BJ (cell line): ENCODE measurements around the gene PKDCC. TPM values are rescaled to one million over a fixed set of nuclear protein-coding genes. Genes with fewer than 3 reads are reported as not detected.

ENCODE experiments used
- CTCF ChIA-PET: fragments of 350-600 bp; formaldehyde crosslinking; extraction: SDS; loops from one replicate; lab custom pipeline; 2021; ENCODE audit warnings: antibody characterized with exemption, inconsistent platforms; lab: Yijun Ruan, JAX
- POLR2A ChIA-PET: fragments of 300-600 bp; sonication (Branson Sonifier 250); formaldehyde crosslinking; extraction: SDS; loops from one replicate; lab custom pipeline; 2021; ENCODE audit warnings: antibody characterized with exemption; lab: Charles Lee
- DNase-seq: peaks from one replicate; pipeline ENCODE4 v3.0.0-alpha.2; 2011; ENCODE audit warnings: low read depth
- H3K27me3 ChIP-seq: 2 replicates; pipeline ENCODE4 v1.6.0; 2011; ENCODE audit warnings: low read length; ENCODE audit not compliant: control insufficient read depth, insufficient read depth
- H3K36me3 ChIP-seq: 2 replicates; pipeline ENCODE4 v1.5.1; 2011; ENCODE audit warnings: low read length; ENCODE audit not compliant: control insufficient read depth, insufficient read depth
- H3K4me3 ChIP-seq: 2 replicates; pipeline ENCODE4 v1.5.1; 2011; ENCODE audit warnings: low read depth, mild to moderate bottlenecking, control low read depth, low read length
- polyA plus RNA-seq: library from polyadenylated mRNA; depleted of rRNA; stranded (reverse); fragments of >200 nt; gene quantifications from 2 replicates; pipeline ENCODE4 v1.2.3, GENCODE V29; 2011
- TF ChIP-seq, protein P1 (sequence below): IDR thresholded peaks from 2 replicates; pipeline ENCODE4 v1.5.1; 2011; ENCODE audit warnings: low read depth, mild to moderate bottlenecking, control low read depth, inconsistent platforms, low read length, moderate library complexity; ENCODE audit not compliant: insufficient read depth

The PKDCC gene
- polyA plus RNA-seq, 1 experiment, result 6.6 TPM

DNA sequence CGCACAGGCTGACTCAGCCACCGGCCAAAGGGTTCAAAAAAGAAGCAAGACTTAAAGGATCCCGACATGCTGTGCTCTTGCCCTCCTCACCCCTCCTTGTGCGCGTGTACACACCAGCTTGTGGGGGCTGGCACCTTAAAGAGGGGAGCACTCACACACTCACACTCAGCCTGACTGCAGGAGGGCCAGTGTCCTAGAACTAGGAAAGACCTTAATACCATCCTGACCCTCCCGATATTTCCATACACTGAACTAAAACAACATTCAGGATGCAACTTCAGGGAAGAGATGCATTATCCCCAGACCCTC, 5.6 kb downstream of the PKDCC start:
- POLR2A ChIA-PET, result no interaction called here
- H3K27me3 ChIP-seq, result no peaks in the 10 kb centered on the region
- DNase-seq, result no peak
- TF ChIP-seq, protein P1, sequence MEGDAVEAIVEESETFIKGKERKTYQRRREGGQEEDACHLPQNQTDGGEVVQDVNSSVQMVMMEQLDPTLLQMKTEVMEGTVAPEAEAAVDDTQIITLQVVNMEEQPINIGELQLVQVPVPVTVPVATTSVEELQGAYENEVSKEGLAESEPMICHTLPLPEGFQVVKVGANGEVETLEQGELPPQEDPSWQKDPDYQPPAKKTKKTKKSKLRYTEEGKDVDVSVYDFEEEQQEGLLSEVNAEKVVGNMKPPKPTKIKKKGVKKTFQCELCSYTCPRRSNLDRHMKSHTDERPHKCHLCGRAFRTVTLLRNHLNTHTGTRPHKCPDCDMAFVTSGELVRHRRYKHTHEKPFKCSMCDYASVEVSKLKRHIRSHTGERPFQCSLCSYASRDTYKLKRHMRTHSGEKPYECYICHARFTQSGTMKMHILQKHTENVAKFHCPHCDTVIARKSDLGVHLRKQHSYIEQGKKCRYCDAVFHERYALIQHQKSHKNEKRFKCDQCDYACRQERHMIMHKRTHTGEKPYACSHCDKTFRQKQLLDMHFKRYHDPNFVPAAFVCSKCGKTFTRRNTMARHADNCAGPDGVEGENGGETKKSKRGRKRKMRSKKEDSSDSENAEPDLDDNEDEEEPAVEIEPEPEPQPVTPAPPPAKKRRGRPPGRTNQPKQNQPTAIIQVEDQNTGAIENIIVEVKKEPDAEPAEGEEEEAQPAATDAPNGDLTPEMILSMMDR, result no peak
- CTCF ChIA-PET, result no interaction called here
- H3K4me3 ChIP-seq, result no peak overlapping the region
- H3K36me3 ChIP-seq, result peaks cover 3% of the 10 kb centered on the region; the same call in 1 of the 2 replicates

DNA sequence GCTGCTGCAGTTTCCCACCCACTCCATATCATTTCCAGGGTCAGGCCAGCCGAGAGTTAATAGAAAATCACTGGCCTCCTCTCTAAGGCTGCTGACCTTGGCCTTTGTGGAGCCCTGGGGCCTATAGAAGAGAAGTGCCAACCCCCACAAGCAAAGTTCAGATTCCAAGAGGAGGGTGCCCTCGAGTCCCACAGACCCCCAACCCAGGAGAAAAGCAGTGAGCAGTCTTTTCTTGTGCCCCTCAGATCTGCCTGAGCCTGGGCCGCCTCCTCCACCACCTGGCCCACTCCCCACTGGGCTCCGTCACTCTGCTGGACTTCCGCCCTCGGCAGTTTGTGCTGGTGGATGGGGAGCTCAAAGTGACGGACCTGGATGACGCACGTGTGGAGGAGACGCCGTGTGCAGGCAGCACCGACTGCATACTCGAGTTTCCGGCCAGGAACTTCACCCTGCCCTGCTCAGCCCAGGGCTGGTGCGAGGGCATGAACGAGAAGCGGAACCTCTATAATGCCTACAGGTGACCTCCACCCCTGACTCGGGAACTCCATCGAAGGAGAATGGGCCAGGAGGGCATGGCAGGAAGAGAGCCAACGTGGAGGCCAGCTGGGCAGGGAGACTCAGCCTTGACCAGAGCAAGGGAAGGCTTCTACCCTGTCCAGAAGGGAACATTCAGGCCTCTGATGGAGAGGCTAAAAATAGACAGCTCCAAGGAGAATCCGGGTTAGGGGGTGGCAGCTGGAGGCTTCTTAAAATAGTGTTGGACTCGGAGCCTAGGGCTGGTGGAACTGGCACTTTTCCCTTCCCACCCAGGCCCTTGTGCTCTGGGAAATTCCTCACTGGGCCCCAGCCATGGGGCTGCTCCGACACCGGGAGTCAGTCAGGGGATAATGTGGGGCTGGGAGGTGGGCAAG, 6.2 kb downstream of the PKDCC start:
- TF ChIP-seq, protein P1, result no peak
- ChIA-PET CTCF (interaction anchor here (0.8 to 1.0 kb wide), 2 partner anchors 32 to 129 kb away, joined by 3 read pairs; no protein-coding TSS in a partner anchor), POLR2A (no interaction called here)
- no peak for DNase-seq
- H3K4me3 ChIP-seq, result no peak overlapping the region
- peaks cover 3% of the 10 kb centered on the region; the same call in 1 of the 2 replicates for H3K36me3 ChIP-seq
- H3K27me3 ChIP-seq, result no peaks in the 10 kb centered on the region

DNA sequence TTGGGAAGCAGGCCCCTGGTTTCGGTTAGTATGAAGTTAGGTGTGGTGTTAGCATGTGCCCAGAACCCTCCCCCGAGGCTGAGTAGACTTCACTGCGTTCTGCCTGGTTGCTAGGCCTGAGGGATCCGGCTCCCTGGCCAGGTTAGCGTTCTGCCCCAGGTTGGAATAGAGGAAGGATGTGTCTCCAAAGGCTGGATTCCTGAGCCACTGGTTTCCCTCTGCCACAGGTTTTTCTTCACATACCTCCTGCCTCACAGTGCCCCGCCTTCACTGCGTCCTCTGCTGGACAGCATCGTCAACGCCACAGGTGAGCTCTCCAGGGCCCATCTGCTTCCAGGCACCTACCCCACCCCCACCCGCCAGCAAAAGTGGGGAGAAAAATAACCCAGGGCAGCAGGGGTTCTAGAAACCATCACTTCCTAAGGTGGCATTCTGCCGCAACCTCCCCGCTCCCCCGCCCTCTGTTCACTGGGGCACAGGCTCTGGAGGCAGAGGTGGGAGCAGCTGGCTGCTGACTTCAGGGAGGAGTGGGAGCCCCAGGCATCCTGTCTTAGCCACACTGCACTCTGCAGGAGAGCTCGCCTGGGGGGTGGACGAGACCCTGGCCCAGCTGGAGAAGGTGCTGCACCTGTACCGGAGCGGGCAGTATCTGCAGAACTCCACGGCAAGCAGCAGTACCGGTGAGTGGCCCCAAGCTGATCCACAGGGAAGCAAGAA, 7.1 kb downstream of the PKDCC start:
- TF ChIP-seq, protein P1, result no peak
- Histone ChIP-seq H3K36me3 (peaks cover 3% of the 10 kb centered on the region; the same call in 1 of the 2 replicates), H3K27me3 (no peaks in the 10 kb centered on the region), H3K4me3 (no peak overlapping the region)
- no peak for DNase-seq
- POLR2A ChIA-PET, result no interaction called here
- CTCF ChIA-PET, result interaction anchor here (0.8 to 1.6 kb wide), 4 partner anchors 10 to 184 kb away, joined by 3 read pairs; no protein-coding TSS in a partner anchor

DNA sequence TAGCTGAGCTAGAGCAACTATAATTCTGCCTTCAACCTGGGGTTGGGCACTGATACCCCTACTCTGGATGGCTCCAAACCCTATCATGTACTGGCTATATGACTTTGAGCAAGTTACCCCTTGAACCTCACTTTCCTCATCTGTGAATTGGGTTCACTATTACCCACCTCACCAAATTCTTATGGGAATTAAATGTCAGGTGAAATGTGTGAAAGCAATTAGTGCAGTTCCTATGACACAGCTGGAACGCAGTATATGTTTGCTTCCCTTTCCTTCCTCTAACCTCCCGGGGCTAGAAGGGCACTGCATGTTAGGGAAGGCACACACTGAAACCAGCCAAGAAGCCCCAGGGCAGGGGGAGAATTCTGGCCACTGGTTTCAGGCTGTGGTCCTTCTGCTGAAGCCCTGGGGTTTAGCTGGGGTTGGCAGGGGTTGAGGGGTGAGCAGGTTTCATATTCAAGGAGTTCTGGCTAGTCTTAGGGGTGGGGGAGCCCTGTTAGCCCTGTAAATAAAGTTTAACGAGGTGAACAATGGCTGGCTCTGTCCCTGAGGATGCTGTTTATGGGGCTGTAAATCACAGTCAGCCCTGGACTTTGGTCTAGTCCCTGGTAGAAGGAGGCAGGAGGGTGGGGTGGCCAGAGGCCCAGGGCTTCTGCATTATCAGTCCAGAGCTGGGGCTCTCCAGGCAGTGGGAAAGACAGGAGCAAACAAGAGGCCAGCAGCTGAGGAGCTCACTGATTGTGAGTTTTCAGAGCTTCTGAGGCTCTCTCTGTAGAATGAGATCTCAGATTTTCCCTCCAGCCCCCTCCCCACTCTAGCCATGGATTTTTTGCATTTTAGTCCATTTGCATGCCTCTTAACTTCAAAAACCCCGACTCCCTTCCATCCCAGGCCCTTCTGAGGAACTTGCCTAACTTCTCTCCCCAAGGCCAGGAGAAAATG, 8.0 kb downstream of the PKDCC start:
- Histone ChIP-seq H3K4me3 (no peak overlapping the region), H3K36me3 (peaks cover 3% of the 10 kb centered on the region; the same call in 1 of the 2 replicates), H3K27me3 (no peaks in the 10 kb centered on the region)
- CTCF ChIA-PET, result interaction anchor here (0.6 to 1.6 kb wide), 3 partner anchors 9 to 185 kb away, joined by 3 to 5 read pairs (median 3); no protein-coding TSS in a partner anchor
- POLR2A ChIA-PET, result no interaction called here
- no peak for DNase-seq
- TF ChIP-seq, protein P1, result no peak
